HG02970 (cell line): ENCODE measurements around the gene ARRDC1.

Experiments used
- ATAC-seq: cut with Tn5 transposase; IDR thresholded peaks from one replicate; pipeline ENCODE4 v1.9.1; 2021; ENCODE audit warnings: mild to moderate bottlenecking, moderate library complexity, moderate number of reproducible peaks; ENCODE audit not compliant: unreplicated experiment, low FRiP score

ARRDC1 gene

DNA sequence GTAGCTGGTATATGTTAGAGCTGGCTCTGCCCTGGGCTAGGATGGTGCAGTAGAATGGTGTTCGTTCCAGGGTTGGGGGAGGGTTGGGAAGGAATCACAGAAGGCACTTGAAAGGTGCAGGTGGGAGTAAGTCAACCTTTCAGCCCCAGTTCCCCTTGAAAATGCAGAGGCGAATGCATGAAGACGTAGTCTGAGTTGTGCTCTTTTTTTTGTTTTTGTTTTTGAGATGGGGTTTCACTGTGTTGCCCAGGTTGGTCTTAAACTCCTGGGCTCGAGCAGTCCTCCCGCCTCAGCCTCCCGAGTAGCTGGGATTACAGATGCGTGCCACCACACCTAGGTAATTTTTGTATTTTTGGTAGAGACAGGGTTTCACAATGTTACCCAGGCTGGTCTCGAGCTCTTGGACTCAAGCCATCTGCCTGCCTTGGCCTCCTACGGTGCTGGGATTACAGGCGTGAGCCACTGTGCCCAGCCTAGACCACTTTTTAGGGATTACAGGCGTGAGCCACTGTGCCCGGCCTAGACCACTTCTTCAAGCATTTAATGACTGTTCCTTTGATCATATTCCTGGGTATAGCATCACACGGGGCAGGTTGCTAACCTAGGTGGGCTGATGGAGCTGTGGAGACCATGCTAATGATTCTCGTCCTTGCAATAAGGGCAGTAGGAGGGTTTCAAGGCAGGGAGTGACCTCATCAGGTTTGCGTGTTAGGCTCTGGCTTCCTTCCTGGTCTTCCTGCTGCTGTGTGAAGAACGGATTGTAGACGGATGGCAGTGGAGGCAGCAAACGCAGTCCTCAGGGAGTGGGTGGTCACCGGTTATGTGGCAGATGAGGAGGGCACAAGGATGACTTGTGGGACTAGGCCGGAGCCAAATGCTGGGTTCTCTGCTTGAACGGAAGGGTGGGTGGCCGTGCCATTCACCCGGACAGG is 27.0 kb downstream of the ARRDC1 start:
- ATAC-seq, result no peak

DNA sequence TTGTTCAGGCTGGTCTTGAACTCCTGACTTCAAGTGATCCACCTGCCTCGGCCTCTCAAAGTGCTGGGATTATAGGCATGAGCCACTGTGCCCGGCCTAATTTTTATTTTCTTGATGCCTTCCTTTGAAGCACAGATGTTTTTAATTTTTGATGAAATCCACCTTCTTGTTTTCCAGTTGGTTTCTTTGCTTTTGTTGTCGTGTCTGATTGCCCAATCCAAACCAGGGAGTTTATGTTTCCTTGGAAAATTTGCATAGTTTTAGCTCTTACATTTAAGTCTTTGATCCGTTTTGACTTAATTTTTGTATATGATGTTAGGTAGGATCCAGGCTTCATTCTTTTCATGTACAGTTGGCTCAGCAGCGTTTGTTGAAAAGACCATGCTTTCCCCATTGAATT is 28.5 kb downstream of the ARRDC1 start:
- ATAC-seq, result no peak

- no peak for ATAC-seq
Observed at GRCh38 chr9:137638680-137639079, 33.2 kb downstream of the ARRDC1 start.

DNA sequence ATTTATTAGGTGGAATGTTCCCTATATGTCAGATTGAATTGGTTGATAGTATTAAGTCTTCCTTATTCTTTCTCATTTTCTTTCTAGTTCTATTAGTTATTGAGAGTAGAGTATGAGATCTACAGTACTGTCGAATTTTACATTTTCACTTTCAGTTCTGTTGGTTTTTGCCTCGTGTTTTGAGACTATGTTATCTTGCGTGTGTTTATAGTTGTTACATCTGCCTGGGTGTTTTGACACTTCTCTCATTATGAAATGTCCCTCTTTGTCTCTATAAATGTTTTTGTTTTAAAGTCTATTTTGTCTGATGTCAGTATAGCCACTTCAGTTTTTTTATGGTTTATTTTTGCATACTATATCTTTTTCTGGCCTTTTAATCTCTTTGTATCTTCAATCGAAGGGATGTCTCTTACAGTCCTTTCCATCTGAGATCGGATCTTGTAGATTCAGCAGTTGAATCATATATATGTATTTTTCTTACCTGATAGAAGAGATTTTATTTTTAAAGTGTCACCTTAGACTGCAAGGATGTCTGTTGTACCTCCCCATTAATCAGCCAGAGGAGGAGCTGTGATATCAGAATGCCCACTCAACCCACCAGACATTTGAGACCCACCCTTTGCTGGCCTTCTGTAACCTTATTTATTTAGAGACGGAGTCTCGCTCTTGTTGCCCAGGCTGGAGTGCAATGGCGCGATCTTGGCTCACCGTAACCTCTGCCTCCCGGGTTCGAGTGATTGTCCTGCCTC is 34.0 kb downstream of the ARRDC1 start:
- ATAC-seq, result no peak

GRCh38 chr9:137640862-137641261 is 35.4 kb downstream of the ARRDC1 start:
- no peak for ATAC-seq

- no peak for ATAC-seq
Observed at GRCh38 chr9:137642118-137642601, 36.7 kb downstream of the ARRDC1 start.

- ATAC-seq, result no peak
Observed at GRCh38 chr9:137642892-137643291, 37.4 kb downstream of the ARRDC1 start.

- no peak for ATAC-seq
Observed at GRCh38 chr9:137643921-137644320, 38.4 kb downstream of the ARRDC1 start.

GRCh38 chr9:137645211-137645610 is 39.7 kb downstream of the ARRDC1 start:
- ATAC-seq, result no peak

DNA sequence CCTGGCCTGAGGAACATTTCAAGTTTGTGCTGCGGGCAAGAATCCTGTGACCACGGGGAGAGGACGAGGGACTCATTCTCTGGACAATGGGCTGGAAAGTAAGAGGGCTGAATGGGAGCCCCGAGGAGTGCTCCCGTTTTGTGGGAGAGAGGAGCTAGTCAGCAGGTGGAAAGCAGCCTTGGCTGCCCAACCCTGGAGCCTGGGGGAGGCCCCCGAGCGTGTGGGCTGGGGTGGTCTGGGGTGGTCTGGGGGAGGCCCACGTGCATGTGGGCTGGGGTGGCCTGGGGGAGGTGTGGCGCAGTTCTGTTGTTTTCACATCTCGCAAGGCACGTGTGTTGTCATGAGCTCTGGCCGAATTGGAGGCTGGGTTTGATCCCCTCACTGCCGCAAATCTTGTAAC is 40.9 kb downstream of the ARRDC1 start:
- ATAC-seq, result no peak

DNA sequence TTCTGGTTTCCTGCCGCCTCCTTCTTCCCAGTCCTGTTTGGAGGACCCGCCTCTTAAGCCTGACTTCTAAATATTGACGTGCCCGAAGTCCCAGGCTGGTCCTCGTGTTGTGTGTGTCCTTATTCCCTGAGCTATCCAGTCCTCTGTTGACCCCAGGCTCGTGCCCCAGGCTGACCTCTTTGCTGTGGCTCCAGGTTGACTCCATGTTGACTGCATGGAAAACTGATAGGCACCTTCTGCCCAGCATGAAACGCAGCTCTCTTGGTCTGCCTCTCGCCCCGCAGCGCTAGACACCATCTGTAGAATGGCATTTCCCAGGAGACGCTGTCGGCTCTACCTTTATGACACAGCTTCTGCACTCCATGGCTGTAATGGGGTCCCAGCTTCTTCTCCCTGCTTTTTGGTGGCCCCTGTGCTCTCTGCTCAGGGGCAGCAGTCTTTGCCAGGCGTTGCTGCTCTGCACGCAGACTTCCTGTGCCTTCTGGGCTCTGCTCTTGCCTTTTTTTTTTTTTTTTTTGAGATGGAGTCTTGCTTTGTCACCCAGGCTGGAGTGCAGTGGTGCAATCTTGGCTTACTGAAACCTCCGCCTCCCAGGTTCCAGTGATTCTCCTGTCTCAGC is 41.7 kb downstream of the ARRDC1 start:
- no peak for ATAC-seq

GRCh38 chr9:137648396-137648795 is 42.9 kb downstream of the ARRDC1 start:
- no peak for ATAC-seq

GRCh38 chr9:137649553-137649952 is 44.1 kb downstream of the ARRDC1 start:
- ATAC-seq, result no peak

DNA sequence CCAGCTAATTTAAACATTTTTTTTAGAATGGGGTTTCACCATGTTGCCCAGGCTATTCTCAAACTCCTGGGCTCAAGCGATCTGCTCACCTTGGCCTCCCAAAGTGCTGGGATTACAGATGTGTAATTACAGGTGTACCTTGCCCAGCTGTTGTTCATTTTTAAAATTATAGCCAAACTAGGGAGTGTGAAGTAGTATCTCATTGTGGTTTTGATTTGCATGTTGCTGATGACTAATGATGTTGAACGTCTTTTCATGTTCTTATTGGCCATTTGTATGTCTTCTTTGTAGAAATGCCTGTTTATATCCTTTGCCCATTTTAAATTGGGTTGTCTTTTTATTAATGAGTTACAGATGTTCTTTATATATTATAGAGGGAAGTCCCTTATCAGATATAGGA is 44.8 kb downstream of the ARRDC1 start:
- no peak for ATAC-seq

- ATAC-seq, result no peak
Observed at GRCh38 chr9:137650779-137651178, 45.3 kb downstream of the ARRDC1 start.

DNA sequence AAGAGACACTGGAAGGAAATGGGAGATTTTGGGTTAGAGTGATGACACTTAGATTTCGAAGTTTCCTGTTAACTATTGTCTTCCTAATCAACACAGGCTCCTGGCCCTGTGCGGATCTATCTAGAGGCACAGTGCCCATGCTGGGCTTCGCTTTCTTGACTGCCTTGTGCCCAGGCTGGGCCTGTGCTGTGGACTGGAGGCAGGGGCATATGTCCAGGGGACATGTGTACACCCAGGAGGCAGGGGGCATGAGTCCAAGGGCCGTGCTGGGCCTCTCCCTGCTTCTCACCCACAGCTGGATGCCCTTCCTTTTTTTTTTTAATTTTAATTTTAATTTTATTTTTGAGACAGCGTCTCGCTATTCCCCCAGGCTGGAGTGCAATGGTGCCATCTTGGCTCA is 50.9 kb downstream of the ARRDC1 start:
- no peak for ATAC-seq

GRCh38 chr9:137657606-137658005 is 52.1 kb downstream of the ARRDC1 start:
- no peak for ATAC-seq

GRCh38 chr9:137658781-137659180 is 53.3 kb downstream of the ARRDC1 start:
- ATAC-seq, result no peak

DNA sequence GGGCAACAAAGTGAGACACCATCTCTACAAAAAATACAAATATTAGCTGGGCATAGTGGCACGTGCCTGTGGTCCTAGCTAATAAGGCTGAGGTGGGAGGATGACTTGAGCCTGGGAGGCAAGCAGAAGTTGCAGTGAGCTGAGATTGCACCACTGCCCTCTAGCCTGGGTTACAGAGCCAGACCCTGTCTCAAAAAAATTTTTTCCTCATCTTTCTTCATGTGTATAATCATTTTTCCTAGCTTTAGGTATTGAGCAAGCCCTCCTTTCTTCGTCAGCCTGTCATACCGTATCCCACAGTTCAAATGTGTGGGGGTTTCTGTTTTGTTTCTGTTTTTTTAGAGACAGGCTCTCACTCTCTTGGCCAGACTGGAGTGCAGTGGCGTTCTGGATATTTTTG is 54.7 kb downstream of the ARRDC1 start:
- no peak for ATAC-seq

- no peak for ATAC-seq
Observed at GRCh38 chr9:137663584-137663983, 58.1 kb downstream of the ARRDC1 start.

DNA sequence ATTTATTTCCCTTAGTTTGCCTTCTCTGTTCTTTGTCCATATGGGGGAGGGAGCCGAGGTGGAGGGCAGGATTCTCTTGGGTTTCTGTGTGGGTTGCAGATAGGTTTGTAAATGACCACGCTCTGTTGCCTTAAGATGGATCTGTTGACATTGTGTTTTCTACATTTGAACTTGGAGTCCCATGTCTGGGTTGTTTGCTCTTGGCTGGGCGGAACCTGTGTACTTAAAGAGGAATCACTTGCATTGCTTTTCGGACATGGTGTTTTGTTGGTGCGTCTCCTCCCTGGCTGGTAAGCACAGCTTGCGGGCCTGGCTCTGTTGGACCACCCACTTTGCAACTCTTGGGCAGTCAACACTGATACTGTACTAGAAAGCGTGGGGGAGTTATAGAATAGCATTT is 59.2 kb downstream of the ARRDC1 start:
- ATAC-seq, result no peak
